Right renal pelvis (tissue), 4 donors: Measurements from ENCODE around the gene FCN2. TPM values are rescaled to one million over a fixed set of nuclear protein-coding genes. Genes with fewer than 3 reads are reported as not detected.

Experiments used
- DNase-seq, 4 donors: peaks; one replicate each; pipeline ENCODE4 v3.0.0-alpha.2; 2013; ENCODE audit warnings: low read depth in 4 of 4, low spot score in 3 of 4, missing footprints in 1 of 4
- polyA plus RNA-seq, 4 donors: library from polyadenylated mRNA; unstranded; fragments of 120-200 nt; gene quantifications; one replicate each; pipeline ENCODE4 v1.2.1, GENCODE V29; 2013; ENCODE audit not compliant: insufficient read length in 4 of 4

Gene FCN2
- polyA plus RNA-seq, 4 donors = 0.18 to 0.96 (median 0.49) TPM

DNA sequence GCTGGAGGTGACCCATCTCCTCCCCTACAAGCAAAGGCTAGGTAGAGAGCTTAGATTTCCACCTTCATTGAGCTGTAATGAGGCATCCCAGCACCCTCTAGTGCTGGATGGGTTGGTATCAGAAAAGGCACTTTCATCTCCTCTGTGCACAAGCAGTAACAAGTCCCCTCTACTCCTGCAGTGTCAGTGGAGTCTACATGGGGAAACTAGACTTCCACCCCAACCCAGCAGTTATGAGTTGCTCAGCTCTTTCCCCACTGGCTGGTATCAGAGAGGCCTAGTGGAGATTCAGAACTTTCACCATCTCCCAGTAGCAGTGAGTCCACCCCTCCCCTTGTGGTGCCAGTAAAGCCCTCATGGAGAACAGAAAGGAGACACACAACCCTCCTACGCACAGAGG is 19.2 kb downstream of the FCN2 start:
- DNase-seq = no peak

DNA sequence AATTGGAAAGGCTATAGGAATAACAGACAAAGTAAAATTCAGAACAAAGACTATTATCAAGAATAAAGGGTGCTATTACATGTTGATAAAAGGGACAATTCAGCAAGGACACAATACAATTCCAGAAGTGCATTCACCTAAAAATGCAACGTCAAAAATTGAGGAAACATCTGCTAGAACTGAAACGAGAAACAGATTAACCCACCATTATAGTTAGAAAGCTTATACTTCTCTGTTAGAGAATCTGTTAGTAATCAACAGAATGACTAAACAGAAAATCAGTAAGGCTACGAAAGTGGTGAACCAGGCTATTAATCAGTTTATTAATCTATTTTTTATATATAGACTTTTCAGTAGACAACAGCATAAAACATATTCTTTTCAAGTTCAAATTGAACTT is 22.3 kb downstream of the FCN2 start:
- no peak for DNase-seq

DNA sequence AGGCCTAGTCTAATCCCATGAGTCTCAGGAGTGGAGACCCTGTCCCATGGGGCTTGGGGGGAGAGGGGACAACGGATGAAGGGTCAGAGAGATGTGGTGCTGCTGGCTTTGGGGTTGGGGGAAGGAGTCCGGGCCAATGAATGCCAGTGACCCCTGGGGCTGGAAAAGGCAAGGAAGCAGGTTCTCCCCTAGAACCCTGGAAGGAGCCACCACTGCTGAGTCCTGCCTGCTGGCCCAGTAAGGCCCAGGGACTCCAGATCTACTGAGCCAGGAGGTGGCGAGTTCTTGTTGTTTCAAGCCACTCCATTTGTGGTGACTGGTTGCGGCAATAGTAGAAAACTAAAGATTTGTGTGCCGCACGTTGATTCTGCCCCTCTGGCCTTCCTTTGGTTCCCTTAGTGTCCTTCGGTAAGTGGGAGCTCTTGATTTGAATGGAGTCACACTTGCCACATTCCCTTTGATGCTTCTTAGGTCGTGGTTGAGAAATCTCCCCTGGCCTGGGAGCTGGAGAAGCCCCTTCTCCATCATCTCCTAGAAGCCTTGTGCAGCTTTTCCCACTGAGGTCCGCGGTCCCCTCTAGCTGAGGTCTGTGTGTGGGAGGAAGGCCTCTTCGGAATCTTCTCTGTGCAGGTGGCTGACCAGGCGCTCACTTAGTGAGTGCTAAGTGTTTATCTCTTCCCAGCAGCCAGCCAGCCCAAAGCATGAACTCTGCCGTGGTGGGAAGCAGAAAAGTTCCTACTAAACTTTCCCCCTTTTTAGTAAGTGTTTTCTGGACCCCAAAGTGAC is 28.1 kb downstream of the FCN2 start:
- no peak for DNase-seq

DNA sequence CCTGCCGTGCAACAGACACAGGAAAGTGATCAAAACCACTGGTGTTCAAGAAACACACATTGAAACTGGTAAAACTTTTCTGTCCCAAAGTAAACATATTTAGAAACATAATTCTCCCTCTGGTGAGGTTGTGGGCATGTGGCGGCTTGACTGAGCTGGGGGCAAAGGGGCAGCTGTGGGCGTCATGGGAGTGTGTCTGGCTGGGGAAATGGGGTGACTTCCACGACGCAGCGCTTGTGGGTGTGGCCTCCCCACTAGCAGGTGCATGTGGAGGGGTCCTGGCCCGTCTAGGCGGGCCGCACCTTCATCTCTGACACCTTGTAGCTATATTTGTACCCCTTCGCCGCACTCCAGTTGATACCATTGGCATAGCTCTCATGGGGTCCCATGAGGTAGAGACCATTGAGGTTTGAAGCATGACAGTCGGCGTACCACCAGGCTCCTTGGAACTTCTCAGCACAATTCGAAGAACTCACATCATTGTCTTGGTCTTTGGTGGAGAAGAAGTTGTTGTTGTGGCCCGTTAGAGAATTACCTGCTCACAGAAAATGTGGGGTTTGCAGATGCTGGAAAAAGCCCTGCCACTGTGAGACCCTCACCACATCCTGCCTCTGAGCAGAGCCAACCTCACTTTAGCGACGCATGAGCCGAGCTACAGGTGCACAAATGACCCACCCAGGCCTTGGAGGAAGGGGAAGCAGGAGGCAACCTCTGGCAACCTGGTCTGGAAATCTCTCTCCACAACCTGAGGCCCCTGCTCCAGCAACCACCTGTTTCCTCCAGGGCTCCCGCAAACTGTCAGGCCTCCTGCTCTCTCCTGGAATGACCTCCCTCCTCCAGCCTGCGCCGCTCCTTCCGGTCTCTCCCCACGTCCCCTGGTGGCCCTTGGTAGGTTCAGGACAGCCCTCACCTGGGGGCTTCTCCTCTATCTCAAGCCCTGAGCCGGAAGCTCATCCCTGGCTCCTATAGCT is 29.2 kb downstream of the FCN2 start:
- no peak for DNase-seq

DNA sequence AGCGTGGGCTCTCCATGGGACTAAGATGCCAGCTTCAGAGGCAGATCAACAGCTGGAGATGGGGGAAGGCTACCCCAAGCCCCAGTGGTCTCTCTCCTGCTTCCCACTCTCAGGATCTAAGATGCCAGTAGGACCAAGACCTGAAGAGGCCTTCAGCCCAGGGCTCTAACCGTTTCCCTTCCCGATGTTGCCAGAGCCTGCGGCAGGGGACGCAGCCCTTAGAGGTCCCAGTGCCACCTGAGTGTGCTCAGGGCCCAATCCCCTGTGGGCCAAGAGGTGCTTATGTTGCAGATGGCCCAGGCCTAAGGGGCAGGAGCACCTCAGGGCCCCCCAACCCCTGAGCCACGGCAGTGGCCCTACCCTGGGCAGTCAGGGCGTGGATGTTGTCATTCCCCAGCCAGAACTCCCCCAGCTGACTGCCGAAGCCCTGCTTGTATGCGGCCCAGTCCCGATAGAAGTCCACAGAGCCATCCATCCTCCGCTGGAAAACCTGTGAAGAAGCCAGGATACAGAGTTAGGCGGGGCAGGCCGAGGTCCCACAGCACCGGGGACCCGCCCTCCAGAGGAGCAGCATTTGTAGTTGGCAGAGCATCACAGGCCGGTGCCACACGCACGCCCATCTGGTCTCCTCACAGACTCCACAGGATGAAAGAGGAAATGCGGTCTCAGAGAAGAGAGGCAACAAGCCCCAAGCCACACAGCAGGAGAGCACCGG is 31.7 kb downstream of the FCN2 start:
- no peak for DNase-seq

DNA sequence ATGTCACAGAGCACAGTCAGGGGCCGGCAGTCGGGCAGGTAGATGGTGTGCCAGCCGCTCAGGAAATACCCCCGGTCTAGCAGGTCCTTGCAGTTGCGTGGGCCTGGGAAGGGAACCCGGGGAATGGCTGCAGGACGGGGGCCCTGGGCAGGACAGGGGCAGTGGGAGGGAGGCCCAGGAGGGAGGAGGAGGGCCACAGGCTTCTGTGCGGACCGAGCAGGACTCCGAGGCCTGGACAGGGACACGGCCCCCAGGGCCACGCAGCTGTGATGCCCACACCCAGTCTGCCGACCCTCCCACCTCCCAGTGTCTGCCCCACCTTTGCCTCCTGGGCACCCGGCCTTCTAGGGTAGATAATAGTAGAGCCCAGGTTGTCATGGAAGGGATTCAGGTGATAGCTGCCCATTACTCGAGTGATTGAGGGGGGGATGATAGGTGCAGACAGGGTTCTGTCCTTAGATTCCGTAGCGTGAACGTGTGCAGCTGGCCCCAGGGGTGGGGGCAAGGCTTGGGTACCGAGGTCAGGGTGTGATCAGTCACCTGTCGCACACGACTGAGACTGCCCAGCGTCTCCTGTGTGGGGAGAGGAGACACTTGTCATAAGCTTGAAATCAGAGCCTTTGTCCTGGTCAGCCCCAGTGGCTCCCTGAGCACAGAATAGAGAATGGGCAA is 32.6 kb downstream of the FCN2 start:
- no peak for DNase-seq

DNA sequence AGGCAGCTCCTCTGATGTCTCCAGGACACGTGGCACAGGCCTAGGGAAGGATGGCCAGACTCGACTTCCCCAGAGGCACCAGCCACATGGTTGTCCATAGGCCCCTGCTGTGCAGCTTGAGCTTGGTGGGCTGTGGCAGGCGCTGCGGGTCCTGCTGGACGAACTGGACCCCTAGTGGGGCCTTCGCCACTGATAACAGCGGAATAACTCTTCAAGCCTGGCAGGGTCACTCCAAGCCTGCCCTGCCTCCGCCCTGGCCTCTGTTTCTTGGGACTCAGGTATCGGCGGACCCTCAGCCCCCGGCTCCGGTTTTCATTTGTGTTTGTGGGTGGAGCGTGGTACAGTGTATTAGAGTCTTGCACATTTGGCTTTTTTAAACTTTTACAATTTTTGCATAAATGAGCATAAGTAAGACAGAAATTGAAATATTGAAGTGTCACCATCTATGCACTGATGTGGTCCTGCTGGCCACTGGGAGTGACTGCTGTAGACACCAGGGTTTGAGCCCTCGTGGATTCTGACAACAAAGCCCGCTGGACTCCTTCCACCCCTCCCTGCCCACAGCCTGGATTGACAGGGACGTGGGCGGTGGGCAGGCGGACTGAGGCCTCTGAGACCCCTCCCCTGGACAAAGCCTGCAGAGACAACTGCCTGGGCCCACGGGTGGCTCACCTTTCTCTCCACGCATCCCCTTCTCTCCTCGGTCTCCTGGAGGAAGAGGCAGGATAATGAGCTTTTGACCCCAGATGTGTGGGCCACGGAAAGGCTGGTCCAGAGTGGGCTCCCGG is 33.3 kb downstream of the FCN2 start:
- no peak for DNase-seq

DNA sequence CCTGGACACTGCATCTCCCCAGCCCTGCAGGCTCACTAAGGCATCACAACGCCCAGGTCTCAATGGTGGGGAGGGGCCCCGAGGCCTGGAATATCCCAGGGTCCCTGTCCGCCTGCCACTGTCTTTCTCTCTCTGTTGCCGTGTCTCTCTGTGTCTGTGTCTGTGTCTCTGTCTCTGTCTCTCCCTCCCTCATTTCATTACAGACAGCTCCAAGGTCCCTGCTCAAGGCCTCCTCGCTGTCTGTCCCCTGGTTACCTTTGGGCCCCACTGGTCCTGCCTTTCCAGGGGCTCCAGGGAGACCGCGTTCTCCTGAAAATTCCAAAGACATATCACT is 33.9 kb downstream of the FCN2 start:
- no peak for DNase-seq

DNA sequence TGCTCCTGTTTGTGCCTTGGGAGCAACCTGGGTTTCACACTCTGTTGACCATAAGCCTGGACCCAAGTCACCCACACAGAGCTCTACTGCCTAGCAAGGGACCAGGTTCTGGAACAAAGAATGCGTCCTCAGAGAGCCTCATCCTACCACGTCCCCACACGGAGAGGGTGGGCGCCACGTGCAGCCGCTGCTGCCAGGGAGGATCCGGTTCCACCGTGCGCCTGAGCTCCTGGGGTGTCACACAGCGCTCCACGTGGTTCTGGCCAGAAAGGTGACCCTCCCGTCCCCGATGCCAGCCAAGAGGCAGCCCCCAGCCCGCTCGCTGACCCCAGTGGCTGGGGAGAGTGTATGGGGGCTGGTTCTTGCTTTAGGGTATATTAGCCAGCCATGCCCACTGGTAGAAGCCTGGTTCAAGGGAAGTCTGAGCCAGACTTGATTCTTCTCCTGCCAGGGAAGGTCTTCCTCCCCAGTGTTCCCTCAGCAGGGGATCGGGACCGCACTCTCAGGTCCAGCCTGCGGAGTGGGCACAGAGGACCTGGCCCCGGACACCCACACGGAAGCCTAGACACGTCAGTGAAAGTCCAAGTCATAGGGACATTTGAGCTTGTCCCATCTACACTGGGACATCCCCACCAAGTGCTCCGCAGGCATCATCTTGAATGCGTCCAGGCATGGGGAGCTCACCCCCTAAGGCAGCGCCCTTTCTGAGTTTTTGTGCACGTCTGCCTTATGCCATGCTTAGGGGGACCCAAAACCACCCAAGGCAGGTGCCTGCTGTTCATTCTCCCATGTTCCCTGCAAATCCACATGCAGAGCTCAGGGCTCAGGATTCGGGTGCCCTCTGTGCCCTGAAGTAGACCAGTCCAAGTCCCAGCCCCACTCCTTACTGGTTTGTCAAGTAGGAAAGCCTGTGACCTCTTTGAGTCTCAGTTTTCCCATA is 34.7 kb downstream of the FCN2 start:
- no peak for DNase-seq

DNA sequence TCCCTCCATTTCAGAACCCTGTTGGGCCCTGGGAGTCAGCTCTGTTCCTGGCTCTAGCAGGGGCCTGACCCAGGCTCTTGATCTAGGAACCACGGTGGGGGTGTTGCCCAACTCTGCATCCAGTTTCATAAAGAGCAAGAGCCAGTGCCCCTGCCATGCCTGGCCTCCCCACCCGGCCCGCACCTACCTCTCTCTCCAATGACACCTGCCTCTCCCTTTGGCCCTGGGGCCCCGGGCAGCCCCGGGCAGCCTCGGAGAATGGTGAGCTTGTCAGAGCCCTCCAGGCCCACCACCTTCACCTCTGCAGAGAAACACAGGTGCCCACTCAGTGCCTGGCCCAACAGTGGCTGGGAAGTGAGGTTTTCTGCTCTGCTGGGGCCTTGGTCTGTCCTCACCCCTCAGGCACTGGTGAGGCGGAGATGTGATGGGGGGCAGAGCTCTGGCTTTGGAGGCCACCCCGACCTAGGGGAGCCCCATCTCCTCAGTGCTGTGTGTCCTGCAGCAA is 35.6 kb downstream of the FCN2 start:
- DNase-seq = no peak

DNA sequence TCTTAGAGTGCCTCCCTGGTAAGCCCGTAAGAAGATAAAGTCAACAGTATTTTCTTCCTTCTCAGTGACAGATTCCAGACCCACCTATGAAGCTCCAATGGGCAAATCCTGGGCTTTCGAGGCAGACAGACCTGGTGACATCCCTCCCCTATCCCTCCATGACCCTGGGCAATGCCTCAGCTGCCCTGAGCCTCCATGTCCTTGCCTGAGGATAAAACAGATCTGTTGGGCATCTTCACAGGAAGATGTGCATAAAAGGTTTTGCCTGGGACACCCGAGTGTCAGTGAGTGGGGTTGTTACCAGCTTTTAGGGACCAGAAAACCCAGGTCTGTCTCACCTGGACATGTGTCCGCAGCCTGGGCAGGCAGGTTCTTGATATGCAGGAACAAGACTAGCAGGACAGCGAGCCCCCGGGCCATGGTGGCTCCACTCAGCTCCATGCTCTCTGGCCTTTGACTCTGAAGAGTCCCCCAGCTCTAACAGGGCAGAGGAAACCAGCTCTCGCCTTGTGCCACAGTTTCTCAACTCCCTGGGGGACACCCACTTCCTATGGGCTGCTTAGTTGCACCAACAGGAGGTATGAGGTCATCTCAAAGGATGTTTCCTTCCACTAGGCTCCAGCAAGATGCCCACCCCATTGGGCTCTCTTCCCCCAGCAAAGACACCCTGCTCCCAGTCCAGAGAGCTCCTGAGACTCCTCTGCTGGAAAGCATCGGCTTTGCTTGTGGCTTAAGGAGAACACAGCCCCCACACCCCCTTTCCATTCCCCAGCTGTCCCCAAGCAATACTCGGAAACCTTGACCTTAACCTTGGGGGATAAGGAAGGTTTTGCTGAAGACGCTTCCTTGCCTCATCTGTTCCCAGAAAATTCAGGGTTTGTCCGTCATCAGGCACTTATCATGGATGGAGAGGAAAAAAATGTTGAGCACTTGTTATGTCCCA is 37.1 kb downstream of the FCN2 start, which contains the start of gene FCN1:
Gene FCN1 (minus strand): TSS at position 482 of the 943 bp plus-strand sequence. CDS start 41 bp downstream, at position 441.
- DNase-seq = no peak

DNA sequence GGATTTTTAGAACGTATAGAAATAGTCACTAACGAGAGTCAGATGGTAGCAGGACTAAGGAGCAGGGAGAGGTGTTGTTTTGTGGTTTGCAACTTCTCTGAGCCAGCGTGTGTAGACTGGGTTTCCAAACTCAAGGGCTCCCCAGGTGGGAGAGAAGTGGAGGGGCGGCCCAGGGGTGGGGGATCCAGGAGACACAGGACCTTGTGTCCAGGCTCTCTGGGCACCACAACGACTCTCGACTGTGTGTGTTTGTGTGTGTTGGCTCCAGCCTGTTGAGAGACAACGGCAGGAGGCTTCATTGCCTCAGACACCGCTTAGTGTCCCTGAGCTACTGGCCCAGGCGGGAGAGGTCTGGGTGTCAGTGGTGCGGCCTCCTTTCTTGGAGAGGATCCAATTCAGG is 38.0 kb downstream of the FCN2 start:
- no peak for DNase-seq

DNA sequence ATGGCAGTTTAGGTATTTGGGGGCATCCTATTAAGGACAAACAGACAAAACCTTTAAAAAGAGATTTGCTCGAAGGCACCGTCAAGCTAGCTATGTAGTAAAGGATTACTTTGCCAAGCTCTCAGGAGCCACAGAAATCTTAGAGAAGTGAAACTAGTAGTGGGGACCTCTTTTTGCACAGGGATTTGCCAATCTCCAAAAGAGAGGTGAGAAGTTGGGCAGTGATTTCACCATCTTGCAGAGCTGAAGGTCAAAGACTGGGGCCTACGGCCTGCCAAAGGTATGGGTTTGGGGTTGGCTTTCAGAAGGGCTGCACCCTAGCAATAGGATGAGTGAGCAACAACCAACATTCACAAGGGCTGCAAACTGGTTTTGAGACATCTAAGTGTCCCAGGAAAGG is 38.7 kb downstream of the FCN2 start:
- no peak for DNase-seq

DNA sequence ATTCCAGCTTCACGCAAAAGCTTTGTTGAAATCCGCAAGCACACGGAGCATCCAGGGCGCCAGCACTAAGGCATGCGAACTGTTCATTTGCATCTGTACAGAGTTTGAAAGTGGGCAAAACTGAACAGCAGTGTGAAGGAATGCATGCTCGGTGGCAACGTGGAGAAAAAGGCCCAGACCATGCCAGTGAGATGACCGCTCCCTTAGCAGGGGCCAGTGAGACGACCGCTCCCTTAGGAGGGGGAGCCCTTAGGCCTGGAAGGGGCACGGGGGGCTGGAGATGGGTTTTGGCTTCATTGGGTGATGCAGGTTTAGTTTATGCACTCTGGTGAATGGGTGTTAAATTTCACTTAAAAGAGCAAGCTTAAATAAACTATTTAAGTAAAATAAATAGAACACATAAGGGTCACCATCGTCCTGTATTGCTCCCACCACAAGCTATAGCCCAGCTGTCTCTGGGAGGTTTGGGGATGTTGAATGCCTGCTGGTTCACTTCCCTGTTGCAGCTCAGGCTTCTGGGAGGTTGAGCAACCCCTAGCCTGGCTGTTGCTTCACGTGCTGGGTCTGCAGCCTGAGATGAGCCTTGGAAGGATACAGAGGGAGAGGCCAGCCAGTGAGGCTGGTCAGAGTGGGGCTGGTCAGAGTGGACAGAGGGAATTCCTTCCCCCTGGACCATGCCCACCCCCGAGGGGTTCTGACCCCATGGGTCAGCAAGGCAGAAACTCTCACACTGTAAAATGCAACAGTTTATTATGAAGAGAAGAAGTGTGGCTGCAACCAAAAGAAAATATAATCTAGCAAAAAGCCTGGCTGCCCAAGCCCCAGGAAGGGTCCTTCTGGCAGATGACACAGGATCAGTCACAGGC is 41.7 kb downstream of the FCN2 start:
- no peak for DNase-seq

DNA sequence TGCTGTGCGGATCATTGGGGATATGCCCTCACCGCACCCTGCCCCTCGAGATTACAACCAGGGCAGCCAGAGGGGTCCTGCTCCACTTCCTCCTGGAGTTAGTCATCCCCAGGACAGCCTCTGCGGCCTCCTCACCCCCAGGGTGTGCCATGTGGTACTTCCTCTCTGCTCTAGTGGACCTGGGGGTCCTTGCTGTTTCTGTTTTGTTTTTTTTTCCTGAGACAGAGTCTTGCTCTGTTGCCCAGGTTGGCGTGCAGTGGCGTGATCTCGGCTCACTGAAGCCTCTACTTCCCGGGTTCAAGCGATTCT is 42.3 kb downstream of the FCN2 start:
- DNase-seq = no peak

DNA sequence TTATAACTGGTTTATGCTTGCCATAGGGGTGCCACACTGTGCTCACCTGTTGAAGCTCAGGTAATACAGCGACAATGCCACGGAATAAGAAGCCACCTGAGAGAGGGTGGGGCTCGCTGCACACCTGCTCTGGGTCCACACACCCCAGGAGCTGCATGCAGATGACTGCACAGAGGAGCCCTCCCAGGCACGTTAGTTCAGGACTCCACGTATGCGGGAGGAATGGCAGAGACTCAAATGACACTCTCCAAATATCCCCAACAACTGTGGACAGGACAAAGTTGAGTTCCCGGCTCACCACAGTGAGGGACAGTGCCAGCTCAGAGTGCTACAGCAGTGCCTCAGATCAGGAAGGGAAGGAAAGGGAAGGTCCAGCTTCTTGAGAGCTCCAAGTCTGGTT is 42.9 kb downstream of the FCN2 start:
- no peak for DNase-seq
